ENCODE data around the gene FAR2.

GRCh38 chr12:29320295-29321085 is 171.4 kb downstream of the FAR2 start:
- TF ChIP-seq CTCF (conservative IDR thresholded peaks at IDR 0.05; ENCODE audit: low read depth, low read length) (no peak), EZH2 (IDR thresholded peaks at IDR 0.05; ENCODE audit: borderline replicate concordance, low read depth, low read length, poor library complexity, severe bottlenecking) (no peak)
